ENCODE data around the gene KCTD4.

DNA sequence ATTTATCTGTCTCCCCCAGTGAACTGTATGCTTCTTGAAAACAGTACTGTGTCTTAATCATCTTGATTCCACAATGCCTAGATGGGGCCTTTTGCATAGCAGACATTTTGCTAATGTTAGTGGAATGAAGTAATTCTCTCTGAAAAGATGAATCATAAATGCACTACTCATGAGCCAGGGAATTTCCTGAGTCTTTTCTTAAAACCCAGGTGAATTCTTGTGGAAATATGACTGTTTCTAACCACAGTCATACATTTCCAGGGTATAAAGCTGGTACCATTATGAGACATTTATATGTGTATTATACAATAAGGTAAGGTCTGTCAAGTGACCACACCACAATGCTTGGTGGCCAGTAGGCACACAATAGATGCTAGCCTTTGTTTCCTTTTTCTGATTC lies 5.5 kb upstream of the KCTD4 start:
- TF ChIP-seq, protein P1, sequence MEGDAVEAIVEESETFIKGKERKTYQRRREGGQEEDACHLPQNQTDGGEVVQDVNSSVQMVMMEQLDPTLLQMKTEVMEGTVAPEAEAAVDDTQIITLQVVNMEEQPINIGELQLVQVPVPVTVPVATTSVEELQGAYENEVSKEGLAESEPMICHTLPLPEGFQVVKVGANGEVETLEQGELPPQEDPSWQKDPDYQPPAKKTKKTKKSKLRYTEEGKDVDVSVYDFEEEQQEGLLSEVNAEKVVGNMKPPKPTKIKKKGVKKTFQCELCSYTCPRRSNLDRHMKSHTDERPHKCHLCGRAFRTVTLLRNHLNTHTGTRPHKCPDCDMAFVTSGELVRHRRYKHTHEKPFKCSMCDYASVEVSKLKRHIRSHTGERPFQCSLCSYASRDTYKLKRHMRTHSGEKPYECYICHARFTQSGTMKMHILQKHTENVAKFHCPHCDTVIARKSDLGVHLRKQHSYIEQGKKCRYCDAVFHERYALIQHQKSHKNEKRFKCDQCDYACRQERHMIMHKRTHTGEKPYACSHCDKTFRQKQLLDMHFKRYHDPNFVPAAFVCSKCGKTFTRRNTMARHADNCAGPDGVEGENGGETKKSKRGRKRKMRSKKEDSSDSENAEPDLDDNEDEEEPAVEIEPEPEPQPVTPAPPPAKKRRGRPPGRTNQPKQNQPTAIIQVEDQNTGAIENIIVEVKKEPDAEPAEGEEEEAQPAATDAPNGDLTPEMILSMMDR (conservative IDR thresholded peaks at IDR 0.05) = no peak
- no peak for TF ChIP-seq EZH2 (IDR thresholded peaks at IDR 0.05; ENCODE audit: low read depth)

All from PC-9 (cell line).